Astrocyte of the cerebellum (primary cell): ENCODE data around the gene SPARCL1.

Experiments
- DNase-seq: peaks from one replicate; pipeline ENCODE4 v3.0.0-alpha.2; 2011; ENCODE audit warnings: low read depth
- H3K4me3 ChIP-seq: 2 replicates; pipeline ENCODE4 v1.5.1; 2011; ENCODE audit warnings: mild to moderate bottlenecking, low read depth, low read length, moderate library complexity
- CTCF ChIP-seq: IDR thresholded peaks from 2 replicates; pipeline ENCODE4 v1.5.1; 2012; ENCODE audit warnings: low read length, low read depth, moderate library complexity, mild to moderate bottlenecking; ENCODE audit errors: missing control alignments
- in situ Hi-C: cut with HindIII; loops from 2 replicates; pipeline ENCODE4 v1.10.0; 2017; ENCODE audit warnings: low sequenced_read_pairs

The SPARCL1 gene

GRCh38 chr4:87444741-87445140 is 84.4 kb downstream of the SPARCL1 start:
- no peak for TF ChIP-seq CTCF
- DNase-seq = no peak
- in situ Hi-C loops = no loop called here
- no peak overlapping the region for H3K4me3 ChIP-seq

GRCh38 chr4:87442889-87443288 is 86.3 kb downstream of the SPARCL1 start:
- TF ChIP-seq CTCF = no peak
- H3K4me3 ChIP-seq = no peak overlapping the region
- DNase-seq = no peak
- in situ Hi-C loops = no loop called here

GRCh38 chr4:87433342-87433741 is 95.8 kb downstream of the SPARCL1 start:
- in situ Hi-C loops = no loop called here
- no peak for DNase-seq
- H3K4me3 ChIP-seq = no peak overlapping the region
- TF ChIP-seq CTCF = no peak

GRCh38 chr4:87430038-87430437 is 99.1 kb downstream of the SPARCL1 start:
- in situ Hi-C loops = no loop called here
- no peak overlapping the region for H3K4me3 ChIP-seq
- DNase-seq = no peak
- TF ChIP-seq CTCF = no peak

- DNase-seq = no peak
These were observed 100.2 kb downstream of the SPARCL1 start for GRCh38 chr4:87428979-87429378.

GRCh38 chr4:87427518-87427868 is 101.7 kb downstream of the SPARCL1 start:
- in situ Hi-C loops = no loop called here
- no peak for DNase-seq
- no peak for TF ChIP-seq CTCF
- no peak overlapping the region for H3K4me3 ChIP-seq

More at GRCh38 chr4:87428979-87429378, 100.2 kb downstream of the SPARCL1 start:
- TF ChIP-seq CTCF = no peak
- no peak overlapping the region for H3K4me3 ChIP-seq
- in situ Hi-C loops = no loop called here
